WTC11 (cell line): ENCODE data around the gene LRRFIP1. TPM values are rescaled to one million over a fixed set of nuclear protein-coding genes. Genes with fewer than 3 reads are reported as not detected.

Experiments
- ATAC-seq: fragments of 200-7000 bp; cut with Tn5 transposase; 2 replicates; pipeline ENCODE4 v1.10.0; 2021; ENCODE audit warnings: mild to moderate bottlenecking, moderate library complexity
- CTCF ChIA-PET: fragments of 300-600 bp; sonication (Branson Sonifier 250); formaldehyde crosslinking; loops from one replicate; lab custom pipeline; 2021; ENCODE audit warnings: antibody characterized with exemption; lab: Charles Lee
- POLR2A ChIA-PET: fragments of 350-600 bp; sonication (Branson Sonifier 250); formaldehyde crosslinking; loops from one replicate; lab custom pipeline; 2021; ENCODE audit warnings: antibody characterized with exemption; lab: Charles Lee
- DNase-seq: peaks from one replicate; pipeline ENCODE4 v3.0.0; 2021; ENCODE audit warnings: low spot score
- H3K27ac Mint-ChIP-seq: 2 replicates; pipeline ENCODE4 v1.8.0; 2021; ENCODE audit warnings: mixed read lengths
- H3K27me3 Mint-ChIP-seq: 2 replicates; pipeline ENCODE4 v1.8.0; 2021; ENCODE audit warnings: low read depth, mild to moderate bottlenecking, moderate library complexity, mixed read lengths
- H3K36me3 Mint-ChIP-seq: 2 replicates; pipeline ENCODE4 v1.8.0; 2021; ENCODE audit warnings: mixed read lengths
- H3K4me1 Mint-ChIP-seq: 2 replicates; pipeline ENCODE4 v1.8.0; 2022; ENCODE audit warnings: mixed read lengths
- H3K4me3 Mint-ChIP-seq: 2 replicates; pipeline ENCODE4 v1.8.0; 2021; ENCODE audit warnings: mild to moderate bottlenecking, moderate library complexity, mixed read lengths
- H3K9me3 Mint-ChIP-seq: 2 replicates; pipeline ENCODE4 v1.8.0; 2021; ENCODE audit warnings: mixed read lengths
- CREM ChIP-seq: sonication (generic); formaldehyde crosslinking; IDR thresholded peaks from 2 replicates; pipeline ENCODE4 v1.8.1; 2022; ENCODE audit warnings: mild to moderate bottlenecking, missing genetic modification reagents, moderate library complexity
- GABPB1 ChIP-seq: sonication (generic); formaldehyde crosslinking; IDR thresholded peaks from 2 replicates; pipeline ENCODE4 v1.8.1; 2023; ENCODE audit warnings: mild to moderate bottlenecking, missing genetic modification reagents
- MXD4 ChIP-seq: fragments of 250-450 bp; sonication (Bioruptor Pico); IDR thresholded peaks from 2 replicates; pipeline ENCODE4 v1.8.0; 2021; ENCODE audit warnings: mild to moderate bottlenecking, moderate library complexity, borderline replicate concordance
- OVOL2 ChIP-seq: fragments of 250-450 bp; sonication (Bioruptor Pico); IDR thresholded peaks from 2 replicates; pipeline ENCODE4 v1.9.0; 2021; ENCODE audit warnings: mild to moderate bottlenecking, borderline replicate concordance
- SMAD4 ChIP-seq: sonication (generic); formaldehyde crosslinking; IDR thresholded peaks from 2 replicates; pipeline ENCODE4 v1.8.0; 2022; ENCODE audit warnings: mild to moderate bottlenecking, missing genetic modification reagents
- TEAD4 ChIP-seq: sonication (generic); formaldehyde crosslinking; IDR thresholded peaks from 2 replicates; pipeline ENCODE4 v1.8.0; 2022; ENCODE audit warnings: mild to moderate bottlenecking, missing genetic modification reagents
- TP53 ChIP-seq: sonication (generic); formaldehyde crosslinking; IDR thresholded peaks from 2 replicates; pipeline ENCODE4 v1.8.1; 2023; ENCODE audit warnings: mild to moderate bottlenecking, missing genetic modification reagents
- ZNF219 ChIP-seq: sonication (generic); formaldehyde crosslinking; IDR thresholded peaks from 2 replicates; pipeline ENCODE4 v1.8.0; 2023; ENCODE audit warnings: missing genetic modification reagents, mild to moderate bottlenecking, borderline replicate concordance
- total RNA-seq: library from RNA; stranded (reverse); gene quantifications from 3 replicates; pipeline ENCODE4 v1.2.3, GENCODE V29; 2021
- TF ChIP-seq, protein P1 (sequence below): sonication (generic); formaldehyde crosslinking; IDR thresholded peaks from 2 replicates; pipeline ENCODE4 v1.8.1; 2023; ENCODE audit warnings: mild to moderate bottlenecking, missing genetic modification reagents
- TF ChIP-seq, protein P2 (sequence below): fragments of 250-450 bp; sonication (Bioruptor Pico); IDR thresholded peaks from 2 replicates; pipeline ENCODE4 v1.9.0; 2021; ENCODE audit warnings: mild to moderate bottlenecking
- TF ChIP-seq, protein P3 (sequence below): sonication (generic); formaldehyde crosslinking; IDR thresholded peaks from 2 replicates; pipeline ENCODE4 v1.8.0; 2022; ENCODE audit warnings: mild to moderate bottlenecking, missing genetic modification reagents
- TF ChIP-seq, protein P4 (sequence below): sonication (generic); formaldehyde crosslinking; conservative IDR thresholded peaks from 2 replicates; pipeline ENCODE4 v1.8.1; 2023; ENCODE audit warnings: mild to moderate bottlenecking, low read depth, missing genetic modification reagents, moderate library complexity
- TF ChIP-seq, protein P5 (sequence below): sonication (generic); formaldehyde crosslinking; IDR thresholded peaks from 2 replicates; pipeline ENCODE4 v1.8.0; 2022; ENCODE audit warnings: mild to moderate bottlenecking, missing genetic modification reagents

The LRRFIP1 gene
- total RNA-seq, 1 experiment from 2014 or later: 88.4 TPM

DNA sequence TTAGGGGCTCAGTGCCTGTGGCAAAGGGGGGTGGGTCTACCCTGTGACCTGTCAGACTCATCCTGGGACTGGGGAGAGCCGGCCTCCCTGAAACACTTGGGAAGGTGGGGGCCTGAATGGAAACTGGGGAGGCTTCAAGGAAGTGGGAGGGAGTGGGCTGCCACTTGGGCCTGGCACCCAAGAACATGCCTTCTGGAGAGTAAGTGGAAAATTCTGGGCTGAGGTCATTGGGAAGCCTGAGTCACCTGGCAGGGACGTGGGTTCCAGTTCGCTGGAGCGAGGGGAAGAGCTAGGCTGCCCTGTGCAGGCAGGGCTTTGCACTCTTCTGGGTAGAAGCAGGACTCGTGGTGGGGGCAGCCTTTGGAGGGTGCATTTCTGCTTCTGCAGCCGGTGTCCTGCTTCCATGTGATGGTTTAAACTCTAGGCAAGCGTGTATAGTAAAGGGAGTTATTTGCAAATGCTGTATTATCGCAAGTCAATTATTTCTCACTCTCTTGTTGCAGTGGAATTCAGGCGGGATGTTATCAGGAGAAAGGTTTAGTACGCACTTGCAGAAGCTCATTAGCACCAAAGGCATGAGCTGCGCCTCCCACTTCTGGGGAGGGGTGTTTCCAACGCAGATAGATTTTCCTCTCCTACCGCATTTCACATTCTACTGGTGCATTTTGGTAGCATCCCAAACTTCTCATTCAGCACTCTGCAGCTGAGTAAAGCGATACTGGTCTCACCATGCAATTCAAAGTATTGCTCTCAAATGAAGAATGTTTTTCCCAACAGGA lies 3.8 kb downstream of the LRRFIP1 start (continued):
- TF ChIP-seq, protein P1, sequence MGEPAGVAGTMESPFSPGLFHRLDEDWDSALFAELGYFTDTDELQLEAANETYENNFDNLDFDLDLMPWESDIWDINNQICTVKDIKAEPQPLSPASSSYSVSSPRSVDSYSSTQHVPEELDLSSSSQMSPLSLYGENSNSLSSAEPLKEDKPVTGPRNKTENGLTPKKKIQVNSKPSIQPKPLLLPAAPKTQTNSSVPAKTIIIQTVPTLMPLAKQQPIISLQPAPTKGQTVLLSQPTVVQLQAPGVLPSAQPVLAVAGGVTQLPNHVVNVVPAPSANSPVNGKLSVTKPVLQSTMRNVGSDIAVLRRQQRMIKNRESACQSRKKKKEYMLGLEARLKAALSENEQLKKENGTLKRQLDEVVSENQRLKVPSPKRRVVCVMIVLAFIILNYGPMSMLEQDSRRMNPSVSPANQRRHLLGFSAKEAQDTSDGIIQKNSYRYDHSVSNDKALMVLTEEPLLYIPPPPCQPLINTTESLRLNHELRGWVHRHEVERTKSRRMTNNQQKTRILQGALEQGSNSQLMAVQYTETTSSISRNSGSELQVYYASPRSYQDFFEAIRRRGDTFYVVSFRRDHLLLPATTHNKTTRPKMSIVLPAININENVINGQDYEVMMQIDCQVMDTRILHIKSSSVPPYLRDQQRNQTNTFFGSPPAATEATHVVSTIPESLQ (CRISPR knock-in tag): no peak

DNA sequence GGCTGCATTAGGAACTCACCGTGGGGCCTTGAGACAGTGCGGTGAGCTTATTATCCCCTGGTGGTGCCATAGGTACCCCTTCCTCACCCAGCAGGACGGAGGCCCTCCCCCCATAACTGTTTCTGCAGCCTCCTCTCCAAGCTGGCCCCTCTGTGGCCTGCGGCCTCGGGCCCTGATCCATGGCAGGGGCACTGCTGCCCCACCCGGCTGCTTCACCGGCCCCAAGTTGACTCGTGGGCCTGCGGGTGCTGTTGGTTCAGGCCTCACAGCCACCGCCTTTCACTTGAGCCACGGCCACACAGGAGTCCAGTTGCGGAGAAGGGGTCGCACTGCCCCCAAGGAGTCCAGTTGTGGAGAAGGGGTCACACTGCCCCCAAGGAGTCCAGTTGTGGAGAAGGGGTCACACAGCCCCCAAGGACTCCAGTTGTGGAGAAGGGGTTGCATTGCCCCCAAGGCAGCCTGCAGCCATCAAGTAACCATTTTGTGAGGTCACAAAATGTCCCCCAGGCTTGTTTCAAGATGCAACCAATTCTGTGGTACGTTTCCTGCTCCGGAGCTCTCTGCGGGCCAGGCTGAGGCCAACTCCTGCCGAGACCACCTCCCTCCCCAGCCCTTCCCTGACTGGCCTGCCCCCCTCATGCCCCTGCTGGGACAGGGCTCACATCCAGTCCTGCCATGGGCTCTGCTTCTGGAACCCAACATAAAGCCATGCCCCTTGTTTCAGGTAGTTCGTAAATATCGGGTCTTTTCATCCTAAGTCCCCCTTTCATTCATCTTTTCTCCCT lies 4.6 kb downstream of the LRRFIP1 start:
- DNase-seq (no peak), ATAC-seq (no peak)
- TF ChIP-seq MXD4 (CRISPR knock-in tag) (no peak), TP53 (CRISPR knock-in tag) (no peak), TEAD4 (no peak), OVOL2 (CRISPR knock-in tag) (no peak), GABPB1 (CRISPR knock-in tag) (no peak), SMAD4 (CRISPR knock-in tag) (no peak), ZNF219 (no peak), CREM (no peak)
- TF ChIP-seq, protein P2, sequence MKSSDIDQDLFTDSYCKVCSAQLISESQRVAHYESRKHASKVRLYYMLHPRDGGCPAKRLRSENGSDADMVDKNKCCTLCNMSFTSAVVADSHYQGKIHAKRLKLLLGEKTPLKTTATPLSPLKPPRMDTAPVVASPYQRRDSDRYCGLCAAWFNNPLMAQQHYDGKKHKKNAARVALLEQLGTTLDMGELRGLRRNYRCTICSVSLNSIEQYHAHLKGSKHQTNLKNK (CRISPR knock-in tag): no peak
- TF ChIP-seq, protein P3, sequence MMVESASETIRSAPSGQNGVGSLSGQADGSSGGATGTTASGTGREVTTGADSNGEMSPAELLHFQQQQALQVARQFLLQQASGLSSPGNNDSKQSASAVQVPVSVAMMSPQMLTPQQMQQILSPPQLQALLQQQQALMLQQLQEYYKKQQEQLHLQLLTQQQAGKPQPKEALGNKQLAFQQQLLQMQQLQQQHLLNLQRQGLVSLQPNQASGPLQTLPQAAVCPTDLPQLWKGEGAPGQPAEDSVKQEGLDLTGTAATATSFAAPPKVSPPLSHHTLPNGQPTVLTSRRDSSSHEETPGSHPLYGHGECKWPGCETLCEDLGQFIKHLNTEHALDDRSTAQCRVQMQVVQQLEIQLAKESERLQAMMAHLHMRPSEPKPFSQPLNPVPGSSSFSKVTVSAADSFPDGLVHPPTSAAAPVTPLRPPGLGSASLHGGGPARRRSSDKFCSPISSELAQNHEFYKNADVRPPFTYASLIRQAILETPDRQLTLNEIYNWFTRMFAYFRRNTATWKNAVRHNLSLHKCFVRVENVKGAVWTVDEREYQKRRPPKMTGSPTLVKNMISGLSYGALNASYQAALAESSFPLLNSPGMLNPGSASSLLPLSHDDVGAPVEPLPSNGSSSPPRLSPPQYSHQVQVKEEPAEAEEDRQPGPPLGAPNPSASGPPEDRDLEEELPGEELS (CRISPR knock-in tag): no peak
- TF ChIP-seq, protein P4, sequence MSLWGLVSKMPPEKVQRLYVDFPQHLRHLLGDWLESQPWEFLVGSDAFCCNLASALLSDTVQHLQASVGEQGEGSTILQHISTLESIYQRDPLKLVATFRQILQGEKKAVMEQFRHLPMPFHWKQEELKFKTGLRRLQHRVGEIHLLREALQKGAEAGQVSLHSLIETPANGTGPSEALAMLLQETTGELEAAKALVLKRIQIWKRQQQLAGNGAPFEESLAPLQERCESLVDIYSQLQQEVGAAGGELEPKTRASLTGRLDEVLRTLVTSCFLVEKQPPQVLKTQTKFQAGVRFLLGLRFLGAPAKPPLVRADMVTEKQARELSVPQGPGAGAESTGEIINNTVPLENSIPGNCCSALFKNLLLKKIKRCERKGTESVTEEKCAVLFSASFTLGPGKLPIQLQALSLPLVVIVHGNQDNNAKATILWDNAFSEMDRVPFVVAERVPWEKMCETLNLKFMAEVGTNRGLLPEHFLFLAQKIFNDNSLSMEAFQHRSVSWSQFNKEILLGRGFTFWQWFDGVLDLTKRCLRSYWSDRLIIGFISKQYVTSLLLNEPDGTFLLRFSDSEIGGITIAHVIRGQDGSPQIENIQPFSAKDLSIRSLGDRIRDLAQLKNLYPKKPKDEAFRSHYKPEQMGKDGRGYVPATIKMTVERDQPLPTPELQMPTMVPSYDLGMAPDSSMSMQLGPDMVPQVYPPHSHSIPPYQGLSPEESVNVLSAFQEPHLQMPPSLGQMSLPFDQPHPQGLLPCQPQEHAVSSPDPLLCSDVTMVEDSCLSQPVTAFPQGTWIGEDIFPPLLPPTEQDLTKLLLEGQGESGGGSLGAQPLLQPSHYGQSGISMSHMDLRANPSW (CRISPR knock-in tag): no peak
- TF ChIP-seq, protein P5, sequence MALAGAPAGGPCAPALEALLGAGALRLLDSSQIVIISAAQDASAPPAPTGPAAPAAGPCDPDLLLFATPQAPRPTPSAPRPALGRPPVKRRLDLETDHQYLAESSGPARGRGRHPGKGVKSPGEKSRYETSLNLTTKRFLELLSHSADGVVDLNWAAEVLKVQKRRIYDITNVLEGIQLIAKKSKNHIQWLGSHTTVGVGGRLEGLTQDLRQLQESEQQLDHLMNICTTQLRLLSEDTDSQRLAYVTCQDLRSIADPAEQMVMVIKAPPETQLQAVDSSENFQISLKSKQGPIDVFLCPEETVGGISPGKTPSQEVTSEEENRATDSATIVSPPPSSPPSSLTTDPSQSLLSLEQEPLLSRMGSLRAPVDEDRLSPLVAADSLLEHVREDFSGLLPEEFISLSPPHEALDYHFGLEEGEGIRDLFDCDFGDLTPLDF: no peak
- Mint-ChIP-seq H3K27me3 (peaks cover 14% of the 10 kb centered on the region), H3K4me3 (no peak overlapping the region), H3K9me3 (peaks cover 26% of the 10 kb centered on the region), H3K36me3 (peaks cover 43% of the 10 kb centered on the region), H3K27ac (no peak overlapping the region), H3K4me1 (peaks cover 28% of the 10 kb centered on the region)
- POLR2A ChIA-PET: no interaction called here
- CTCF ChIA-PET: interaction anchor here (2.5 kb wide), 1 partner anchor 18 kb away, joined by 6 read pairs; no protein-coding TSS in a partner anchor
